22Rv1 (cell line): ENCODE results near the gene FNBP1.
A peak's percentile ranks its signal among the peaks of the same experiment; 100 is the strongest.

Experiments used
- H3K27ac ChIP-seq: fragments of 450-650 bp; 2 replicates; pipeline ENCODE4 v1.5.1; 2017
- CTCF ChIP-seq: fragments of 450-650 bp; IDR thresholded peaks from 2 replicates; pipeline ENCODE4 v1.5.1; 2017; ENCODE audit warnings: mild to moderate bottlenecking
- ZFX ChIP-seq: fragments of 450-650 bp; IDR thresholded peaks from 2 replicates; pipeline ENCODE4 v1.6.1; 2017; ENCODE audit warnings: antibody characterized with exemption, borderline replicate concordance

The FNBP1 gene

GRCh38 chr9:129972816-129973215, 70.2 kb downstream of the FNBP1 start:
- TF ChIP-seq CTCF (no peak), ZFX (no peak)

GRCh38 chr9:129968690-129969485, 74.1 kb downstream of the FNBP1 start:
- peak overlapping the region; percentile 26 for H3K27ac ChIP-seq
- TF ChIP-seq ZFX, result no peak
- no peak for TF ChIP-seq CTCF

More at GRCh38 chr9:129972816-129973215, 70.2 kb downstream of the FNBP1 start:
- no peak overlapping the region for H3K27ac ChIP-seq

- TF ChIP-seq CTCF (no peak), ZFX (no peak)
- H3K27ac ChIP-seq, result no peak overlapping the region
Observed at GRCh38 chr9:129964901-129965734, 77.9 kb downstream of the FNBP1 start.

GRCh38 chr9:129962889-129963703, 79.9 kb downstream of the FNBP1 start:
- no peak overlapping the region for H3K27ac ChIP-seq
- TF ChIP-seq ZFX, result no peak
- no peak for TF ChIP-seq CTCF

- TF ChIP-seq ZFX, result no peak
- no peak for TF ChIP-seq CTCF
- no peak overlapping the region for H3K27ac ChIP-seq
Observed at GRCh38 chr9:129962451-129962864, 80.5 kb downstream of the FNBP1 start.

GRCh38 chr9:129958796-129959195, 84.2 kb downstream of the FNBP1 start:
- TF ChIP-seq ZFX (no peak), CTCF (no peak)
- H3K27ac ChIP-seq, result no peak overlapping the region
